DLD1 (cell line): ENCODE data around the gene CASKIN2.

Source experiments
- in situ Hi-C: cut with HindIII; loops from 2 replicates; pipeline ENCODE4 v1.10.0; 2017; ENCODE audit warnings: low sequenced_read_pairs

The CASKIN2 gene

GRCh38 chr17:75505640-75506039 is 9.7 kb downstream of the CASKIN2 start:
- in situ Hi-C loops: no loop called here

- in situ Hi-C loops: no loop called here
Observed at GRCh38 chr17:75505152-75505409, 10.3 kb downstream of the CASKIN2 start.

- in situ Hi-C loops: no loop called here
Observed at GRCh38 chr17:75504347-75505151, 10.8 kb downstream of the CASKIN2 start.

- in situ Hi-C loops: no loop called here
Observed at GRCh38 chr17:75503976-75504346, 11.4 kb downstream of the CASKIN2 start.

- in situ Hi-C loops: no loop called here
Observed at GRCh38 chr17:75503337-75503950, 11.9 kb downstream of the CASKIN2 start.

GRCh38 chr17:75502721-75503329 is 12.5 kb downstream of the CASKIN2 start:
- in situ Hi-C loops: no loop called here

GRCh38 chr17:75502072-75502720 is 13.1 kb downstream of the CASKIN2 start:
- in situ Hi-C loops: no loop called here

- in situ Hi-C loops: no loop called here
Observed at GRCh38 chr17:75501378-75502071, 13.8 kb downstream of the CASKIN2 start.

- in situ Hi-C loops: no loop called here
Observed at GRCh38 chr17:75500419-75501216, 14.7 kb downstream of the CASKIN2 start.

GRCh38 chr17:75499313-75500022 is 15.9 kb downstream of the CASKIN2 start:
- in situ Hi-C loops: no loop called here

- in situ Hi-C loops: no loop called here
Observed at GRCh38 chr17:75498726-75499213, 16.6 kb downstream of the CASKIN2 start.

GRCh38 chr17:75498039-75498725 is 17.2 kb downstream of the CASKIN2 start:
- in situ Hi-C loops: no loop called here

- in situ Hi-C loops: no loop called here
Observed at GRCh38 chr17:75496005-75496404, 19.3 kb downstream of the CASKIN2 start.

- in situ Hi-C loops: no loop called here
Observed at GRCh38 chr17:75494326-75494877, 20.9 kb downstream of the CASKIN2 start.

GRCh38 chr17:75493476-75494129 is 21.7 kb downstream of the CASKIN2 start:
- in situ Hi-C loops: no loop called here

GRCh38 chr17:75492555-75493168 is 22.7 kb downstream of the CASKIN2 start:
- in situ Hi-C loops: no loop called here

GRCh38 chr17:75491680-75492079 is 23.7 kb downstream of the CASKIN2 start:
- in situ Hi-C loops: no loop called here
